ENCODE results near the gene SAA4. TPM values are rescaled to one million over a fixed set of nuclear protein-coding genes. Genes with fewer than 3 reads are reported as not detected.
"Not testable (repeated sequence)": the region's sequence is repeated elsewhere in the genome, so short reads cannot be mapped to it uniquely, and the experiment has no call there.

The SAA4 gene
- total RNA-seq, 1 experiment from 2014 or later: not detected

- not testable (repeated sequence) for DNase-seq (ENCODE audit: low read depth)
Measured at GRCh38 chr11:18247191-18247581, 10.6 kb upstream of the SAA4 start.

- DNase-seq (ENCODE audit: low read depth): not testable (repeated sequence)
Measured at GRCh38 chr11:18246379-18247190, 10.0 kb upstream of the SAA4 start.

- no peak for DNase-seq (ENCODE audit: low read depth)
Measured at GRCh38 chr11:18245396-18245795, 8.8 kb upstream of the SAA4 start.

- peak; percentile 70 for DNase-seq (ENCODE audit: low read depth)
Measured at GRCh38 chr11:18243783-18244362, 7.3 kb upstream of the SAA4 start.

- DNase-seq (ENCODE audit: low read depth): no peak
Measured at GRCh38 chr11:18239655-18240054, 3.1 kb upstream of the SAA4 start.

- DNase-seq (ENCODE audit: low read depth): no peak
Measured at GRCh38 chr11:18235394-18236334, 938 bp downstream of the SAA4 start.

GRCh38 chr11:18233912-18234311 lies 2.7 kb downstream of the SAA4 start:
- no peak for DNase-seq (ENCODE audit: low read depth)

GRCh38 chr11:18230859-18231258 lies 5.7 kb downstream of the SAA4 start:
- no peak for DNase-seq (ENCODE audit: low read depth)

GRCh38 chr11:18229501-18229900 lies 7.1 kb downstream of the SAA4 start:
- DNase-seq (ENCODE audit: low read depth): no peak

- DNase-seq (ENCODE audit: low read depth): no peak
Measured at GRCh38 chr11:18225913-18226312, 10.7 kb downstream of the SAA4 start.

GRCh38 chr11:18223591-18224387 lies 12.8 kb downstream of the SAA4 start:
- no peak for DNase-seq (ENCODE audit: low read depth)

- no peak for DNase-seq (ENCODE audit: low read depth)
Measured at GRCh38 chr11:18222814-18223421, 13.7 kb downstream of the SAA4 start.

GRCh38 chr11:18221274-18221876 lies 15.2 kb downstream of the SAA4 start:
- DNase-seq (ENCODE audit: low read depth): no peak

GRCh38 chr11:18209058-18209457 lies 27.5 kb downstream of the SAA4 start:
- DNase-seq (ENCODE audit: low read depth): no peak

GRCh38 chr11:18204771-18205170 lies 31.8 kb downstream of the SAA4 start:
- DNase-seq (ENCODE audit: low read depth): no peak

GRCh38 chr11:18204220-18204619 lies 32.4 kb downstream of the SAA4 start:
- DNase-seq (ENCODE audit: low read depth): no peak

- peak; percentile 40 for DNase-seq (ENCODE audit: low read depth)
Measured at GRCh38 chr11:18203723-18204122, 32.9 kb downstream of the SAA4 start.

- not testable (repeated sequence) for DNase-seq (ENCODE audit: low read depth)
Measured at GRCh38 chr11:18197738-18198137, 38.9 kb downstream of the SAA4 start.

GRCh38 chr11:18196532-18196931 lies 40.1 kb downstream of the SAA4 start:
- DNase-seq (ENCODE audit: low read depth): no peak

GRCh38 chr11:18193010-18193409 lies 43.6 kb downstream of the SAA4 start:
- DNase-seq (ENCODE audit: low read depth): peak; percentile 7

GRCh38 chr11:18191376-18191775 lies 45.2 kb downstream of the SAA4 start:
- no peak for DNase-seq (ENCODE audit: low read depth)

Measured in Daoy (cell line).